ENCODE data around the gene GBP3. TPM values are rescaled to one million over a fixed set of nuclear protein-coding genes. Genes with fewer than 3 reads are reported as not detected.

GBP3 gene
- total and polyA plus RNA-seq, 2 of the 8 experiments (the other 6 are each of a cell fraction or from before 2014, with no cell fraction given): not detected

DNA sequence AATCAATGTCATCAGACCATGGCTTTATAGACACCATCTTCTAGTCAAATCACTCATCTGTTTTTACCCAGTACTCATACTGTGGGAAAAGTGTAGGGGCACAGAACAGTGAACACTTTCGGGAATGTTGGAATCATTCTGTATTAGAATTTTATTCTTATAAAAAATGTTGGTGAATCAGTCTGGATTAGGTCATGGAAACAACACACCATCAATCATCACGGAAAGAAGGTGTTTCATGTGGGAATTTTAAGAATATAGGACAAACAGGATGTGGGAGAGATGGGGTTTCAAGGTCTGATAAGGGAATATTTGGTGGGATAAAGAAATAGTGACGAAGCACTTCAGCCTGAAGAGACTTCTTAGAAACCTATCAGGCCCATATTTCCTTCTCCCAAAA lies 25.1 kb upstream of the GBP3 start:
- no peak overlapping the region for H3K4ac ChIP-seq (replicated peaks; ENCODE audit: insufficient read length, low read depth, low read length)
- CTCF ChIA-PET (ENCODE audit: partially characterized antibody): interaction anchor here (1.0 kb wide), 1 partner anchor 27 kb away, joined by 3 read pairs; no protein-coding TSS in a partner anchor
- H2AFZ ChIP-seq (ENCODE audit: low read length): no peak overlapping the region
- no peaks in the 10 kb centered on the region for H3K79me1 ChIP-seq (ENCODE audit: low read depth, low read length)
- no peaks in the 10 kb centered on the region for H3K36me3 ChIP-seq (ENCODE audit: control insufficient read depth in 2 of 4, insufficient read depth in 4 of 4, low read length in 3 of 4)
- H4K8ac ChIP-seq (ENCODE audit: extremely low read depth, insufficient read depth, low read length): no peak overlapping the region
- H3K14ac ChIP-seq (ENCODE audit: insufficient read length): no peak overlapping the region
- no peak overlapping the region for H3K56ac ChIP-seq (replicated peaks; ENCODE audit: insufficient read length, low read depth, low read length)
- no peaks in the 10 kb centered on the region for H3K23me2 ChIP-seq (ENCODE audit: low read depth, low read length)
- H2BK15ac ChIP-seq (ENCODE audit: low read length): no peak overlapping the region
- H4K20me1 ChIP-seq (replicated peaks in 1 of 2; ENCODE audit: control insufficient read depth in 1 of 2, insufficient read depth in 2 of 2, low read length in 2 of 2): no peaks in the 10 kb centered on the region
- H4K91ac ChIP-seq (replicated peaks; ENCODE audit: insufficient read length, low read length): no peak overlapping the region
- H3K79me2 ChIP-seq (ENCODE audit: control insufficient read depth in 1 of 2, insufficient read depth in 2 of 2, low read length in 2 of 2): no peaks in the 10 kb centered on the region
- FAIRE-seq (no peak), DNase-seq (ENCODE audit: low read depth in 1 of 2, low spot score in 2 of 2) (no peak)
- H3K27me3 ChIP-seq (replicated peaks in 1 of 4; ENCODE audit: control insufficient read depth in 3 of 4, extremely low read depth in 1 of 4, insufficient read depth in 3 of 4, low read length in 3 of 4): no peaks in the 10 kb centered on the region
- H3K18ac ChIP-seq (ENCODE audit: extremely low read depth, low read length): no peak overlapping the region
- H3K9me3 ChIP-seq (ENCODE audit: insufficient read depth in 2 of 2, low read depth in 1 of 2, low read length in 1 of 2): peaks cover 8 to 11% of the 10 kb centered on the region in 2 experiments; a peak in 3 of 4 replicates
- no peak overlapping the region for H2BK5ac ChIP-seq (ENCODE audit: low read depth, low read length)
- no peak overlapping the region for H2BK120ac ChIP-seq (replicated peaks; ENCODE audit: low read depth, low read length)
- H2BK12ac ChIP-seq (ENCODE audit: low read depth, low read length): no peak overlapping the region
- no peak overlapping the region for H3K4me2 ChIP-seq (ENCODE audit: insufficient read depth in 1 of 2, low read depth in 2 of 2, low read length in 2 of 2)
- no peak overlapping the region for H2BK20ac ChIP-seq (ENCODE audit: low read length)
- POLR2A ChIA-PET (ENCODE audit: partially characterized antibody): no interaction called here
- H3K4me3 ChIP-seq (ENCODE audit: extremely low read depth in 1 of 4, insufficient read depth in 2 of 4, low read depth in 3 of 4, low read length in 4 of 4): no peak overlapping the region
- no peak overlapping the region for H2AK5ac ChIP-seq (ENCODE audit: low read depth, low read length)
- H3K23ac ChIP-seq (ENCODE audit: insufficient read length): no peak overlapping the region
- WGBS, 2 experiments (ENCODE audit: extremely low coverage in 1 of 2, insufficient coverage in 1 of 2, insufficient read length in 1 of 2, insufficient replicate concordance in 2 of 2, low coverage in 1 of 2, low lambda C conversion rate in 2 of 2, missing lambda C conversion rate in 1 of 2): 63% methylated on average over 3 of the region's 3 CpGs; no CpG with 5 or more reads in 1 of the 2 experiments
- no peaks in the 10 kb centered on the region for H3K4me1 ChIP-seq (replicated peaks in 1 of 4; ENCODE audit: control insufficient read depth in 3 of 4, insufficient read depth in 4 of 4, low read length in 3 of 4)
- no peak overlapping the region for H3K27ac ChIP-seq (ENCODE audit: low read depth, low read length)
- no peak overlapping the region for H4K5ac ChIP-seq (ENCODE audit: insufficient read length, low read depth, low read length)
- H3K9ac ChIP-seq (replicated peaks in 1 of 4; ENCODE audit: extremely low read depth in 1 of 4, low read depth in 3 of 4, low read length in 3 of 4): no peak overlapping the region
- TF ChIP-seq SP4 (IDR thresholded peaks at IDR 0.05; ENCODE audit: low read length): no peak
- TF ChIP-seq, protein P1, sequence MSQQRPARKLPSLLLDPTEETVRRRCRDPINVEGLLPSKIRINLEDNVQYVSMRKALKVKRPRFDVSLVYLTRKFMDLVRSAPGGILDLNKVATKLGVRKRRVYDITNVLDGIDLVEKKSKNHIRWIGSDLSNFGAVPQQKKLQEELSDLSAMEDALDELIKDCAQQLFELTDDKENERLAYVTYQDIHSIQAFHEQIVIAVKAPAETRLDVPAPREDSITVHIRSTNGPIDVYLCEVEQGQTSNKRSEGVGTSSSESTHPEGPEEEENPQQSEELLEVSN (IDR thresholded peaks at IDR 0.05): no peak
- TF ChIP-seq TCF12 (IDR thresholded peaks at IDR 0.05; ENCODE audit: low read depth, low read length): no peak
- TF ChIP-seq RFX5 (IDR thresholded peaks at IDR 0.05; ENCODE audit: borderline replicate concordance, low read depth, low read length): no peak
